Panc1 (cell line): ENCODE results near the gene SYN1. TPM values are rescaled to one million over a fixed set of nuclear protein-coding genes. Genes with fewer than 3 reads are reported as not detected.

Source experiments
- ATAC-seq: fragments of 200-7000 bp; cut with Tn5 transposase; 2 replicates; pipeline ENCODE4 v1.9.1; 2020; ENCODE audit warnings: mild to moderate bottlenecking, moderate library complexity
- BruUV-seq: library from RNA; stranded (reverse); fragments of 400-500 nt; replicated peaks from 2 replicates; lab custom pipeline; 2021; lab: Mats Ljungman, UMichigan
- CTCF ChIA-PET: fragments of 300-600 bp; sonication (Branson Sonifier 250); formaldehyde crosslinking; loops from one replicate; lab custom pipeline; 2022; ENCODE audit warnings: antibody characterized with exemption; lab: Charles Lee
- POLR2A ChIA-PET: fragments of 300-600 bp; sonication (Branson Sonifier 250); formaldehyde crosslinking; loops from one replicate; lab custom pipeline; 2022; ENCODE audit warnings: antibody characterized with exemption; lab: Charles Lee
- DNase-seq: peaks from one replicate; pipeline ENCODE4 v3.0.0-alpha.2; 2010; ENCODE audit warnings: low read depth, low spot score
- H3K27ac ChIP-seq: 2 replicates; pipeline ENCODE4 v1.5.1; 2011; ENCODE audit warnings: mild to moderate bottlenecking, low read length, inconsistent platforms
- H3K27me3 ChIP-seq: fragments of 200-500 bp; sonication (Bioruptor generic); 2 replicates; pipeline ENCODE4 v1.6.0; 2014; ENCODE audit warnings: low read length, inconsistent platforms; ENCODE audit not compliant: control insufficient read depth, insufficient read depth
- H3K36me3 ChIP-seq: fragments of 200-500 bp; sonication (Bioruptor generic); 2 replicates; pipeline ENCODE4 v1.5.1; 2014; ENCODE audit warnings: inconsistent platforms, mild to moderate bottlenecking, low read length, moderate library complexity; ENCODE audit not compliant: control insufficient read depth, insufficient read depth
- H3K4me1 ChIP-seq: 2 replicates; pipeline ENCODE4 v1.5.1; 2011; ENCODE audit warnings: inconsistent platforms, mild to moderate bottlenecking, low read length, moderate library complexity; ENCODE audit not compliant: control insufficient read depth, insufficient read depth
- H3K4me3 ChIP-seq, 2 experiments: 2 replicates each; pipeline ENCODE4 v1.5.1; 2011 to 2012; ENCODE audit warnings: low read depth in 2 of 2, low read length in 2 of 2, mild to moderate bottlenecking in 2 of 2, inconsistent platforms in 1 of 2, moderate library complexity in 1 of 2
- H3K9me3 ChIP-seq: fragments of 200-500 bp; sonication (Bioruptor generic); 2 replicates; pipeline ENCODE4 v1.5.1; 2014; ENCODE audit warnings: low read depth, mild to moderate bottlenecking, inconsistent platforms, low read length, moderate library complexity; ENCODE audit not compliant: control insufficient read depth, insufficient read depth
- CTCF ChIP-seq: fragments of 450-650 bp; IDR thresholded peaks from 2 replicates; pipeline ENCODE4 v1.5.1; 2017; ENCODE audit warnings: mild to moderate bottlenecking
- POLR2AphosphoS5 ChIP-seq: IDR thresholded peaks from 2 replicates; pipeline ENCODE4 v1.6.1; 2012; ENCODE audit warnings: mild to moderate bottlenecking, low read depth, low read length, moderate library complexity
- REST ChIP-seq, 2 experiments: IDR thresholded peaks; 2 replicates each; pipeline ENCODE4 v1.6.1; 2011 to 2012; ENCODE audit warnings: low read depth in 2 of 2, control low read depth in 1 of 2, low read length in 1 of 2, mild to moderate bottlenecking in 1 of 2, moderate library complexity in 1 of 2; ENCODE audit not compliant: insufficient read depth in 1 of 2
- SIN3A ChIP-seq: IDR thresholded peaks from 2 replicates; pipeline ENCODE4 v1.6.1; 2012; ENCODE audit warnings: low read depth, mild to moderate bottlenecking, low read length, moderate library complexity, borderline replicate concordance; ENCODE audit not compliant: insufficient read depth
- TCF7L2 ChIP-seq: IDR thresholded peaks from 2 replicates; pipeline ENCODE4 v1.6.1; 2011; ENCODE audit warnings: mild to moderate bottlenecking, low read depth, low read length, inconsistent platforms
- in situ Hi-C: cut with HindIII; loops from 2 replicates; pipeline ENCODE4 v1.10.0; 2016; ENCODE audit warnings: low sequenced_read_pairs, low pct_unique_long_range_greater_than_20kb
- intact Hi-C: fragments of 100-400 bp; cut with micrococcal nuclease; formaldehyde crosslinking; loops from one replicate; pipeline ENCODE4 v1.10.0; 2022; ENCODE audit not compliant: unreplicated experiment
- total RNA-seq: library from RNA; stranded (reverse); gene quantifications from one replicate; pipeline ENCODE4 v1.2.1, GENCODE V29; 2021; ENCODE audit not compliant: unreplicated experiment

SYN1 gene
- total RNA-seq, 1 experiment from 2014 or later: 1.0 TPM

GRCh38 chrX:47650164-47651042 is 30.7 kb upstream of the SYN1 start, which contains the start of gene ELK1:
Gene ELK1 (minus strand): TSS chrX:47650563. CDS start chrX:47641441, 9,122 bp downstream.
- in situ Hi-C loops: no loop called here
- H3K27me3 ChIP-seq: no peaks in the 10 kb centered on the region
- 0 out of 2 replicates have a peak, but pooled peaks cover 5% of the 10 kb centered on the region for H3K4me1 ChIP-seq
- no peaks in the 10 kb centered on the region; the same call in 1 of the 2 replicates for H3K36me3 ChIP-seq
- BruUV-seq: no TSS peak
- intact Hi-C loops: no loop called here
- ATAC-seq (peak; percentile 97), DNase-seq (peak; percentile 84)
- CTCF ChIA-PET: no interaction called here
- no peaks in the 10 kb centered on the region for H3K9me3 ChIP-seq
- peak; percentile 68 for TF ChIP-seq POLR2AphosphoS5
- TF ChIP-seq SIN3A: 0 out of 2 replicates have a peak, but pooled peaks have one; percentile 41
- TF ChIP-seq TCF7L2: no peak
- POLR2A ChIA-PET: interaction anchor here (0.6 kb wide), 1 partner anchor 426 kb away, joined by 5 read pairs; no protein-coding TSS in a partner anchor
- peak within 1 kb of the TSS; percentile 72 to 74 for H3K4me3 ChIP-seq
- H3K27ac ChIP-seq: peak within 1 kb of the TSS; percentile 85

- intact Hi-C loops: no loop called here
- Histone ChIP-seq H3K27ac (peak overlapping the region; percentile 76), H3K36me3 (no peaks in the 10 kb centered on the region; the same call in 1 of the 2 replicates), H3K27me3 (no peaks in the 10 kb centered on the region), H3K4me3 (peak overlapping the region; percentile 72 to 74), H3K4me1 (0 out of 2 replicates have a peak, but pooled peaks cover 5% of the 10 kb centered on the region), H3K9me3 (no peaks in the 10 kb centered on the region)
- CTCF ChIA-PET: no interaction called here
- BruUV-seq: no TSS peak
- POLR2A ChIA-PET: interaction anchor here (0.6 kb wide), 1 partner anchor 425 kb away, joined by 5 read pairs; no protein-coding TSS in a partner anchor
- in situ Hi-C loops: no loop called here
- TF ChIP-seq POLR2AphosphoS5 (no peak), TCF7L2 (no peak), REST (IDR thresholded peaks at IDR 0.05; ENCODE audit: insufficient read depth in 1 of 2, low read depth in 2 of 2, low read length in 1 of 2) (no peak), CTCF (no peak), SIN3A (no peak)
- DNase-seq (no peak), ATAC-seq (no peak)
Observed at GRCh38 chrX:47649781-47650163, 30.1 kb upstream of the SYN1 start.
